ENCODE measurements around the gene GADL1. TPM values are rescaled to one million over a fixed set of nuclear protein-coding genes. Genes with fewer than 3 reads are reported as not detected.

Gene GADL1
- total RNA-seq, 1 experiment from 2014 or later = not detected

DNA sequence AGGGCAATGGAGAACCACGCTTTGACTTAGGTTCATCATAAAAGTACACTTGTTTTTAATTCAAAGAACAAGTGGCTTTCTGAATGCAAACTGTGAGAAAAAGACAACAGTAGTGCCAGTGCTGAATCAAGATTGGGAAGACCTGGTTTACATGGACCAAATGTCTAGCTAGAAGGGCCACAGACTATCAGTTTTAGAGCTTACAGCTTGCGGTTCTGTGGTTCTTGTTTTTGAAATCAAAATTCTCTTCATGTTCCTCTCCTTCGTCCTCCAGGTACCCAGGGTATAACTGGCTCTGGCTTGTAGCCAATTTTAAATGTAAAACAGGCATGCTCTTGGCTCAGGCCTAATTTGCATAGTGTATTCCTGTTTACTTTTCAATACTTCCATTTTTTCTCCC lies 163.5 kb downstream of the GADL1 start:
- TF ChIP-seq EZH2 (IDR thresholded peaks at IDR 0.05; ENCODE audit: low read depth) = no peak
- TF ChIP-seq CTCF (conservative IDR thresholded peaks at IDR 0.05) = no peak
- Histone ChIP-seq H3K4me2 (no peak overlapping the region), H3K27ac (no peak overlapping the region), H3K36me3 (ENCODE audit: low read depth) (no peaks in the 10 kb centered on the region), H3K9me3 (ENCODE audit: insufficient read depth, low read depth) (no peaks in the 10 kb centered on the region), H4K20me1 (ENCODE audit: insufficient read depth) (no peaks in the 10 kb centered on the region), H3K79me2 (ENCODE audit: low read depth) (no peaks in the 10 kb centered on the region), H3K27me3 (ENCODE audit: insufficient read depth, low read depth) (no peaks in the 10 kb centered on the region), H3K4me1 (replicated peaks; ENCODE audit: insufficient read depth) (no peaks in the 10 kb centered on the region), H3K9me2 (ENCODE audit: insufficient read depth) (no peaks in the 10 kb centered on the region), H2AFZ (no peak overlapping the region), H3K4me3 (no peak overlapping the region), H3F3A (ENCODE audit: insufficient read depth, low read depth) (no peaks in the 10 kb centered on the region)
- CTCF ChIA-PET = no interaction called here
- POLR2A ChIA-PET (ENCODE audit: unreplicated experiment) = no interaction called here
- no TSS peak for BruUV-seq (replicated peaks)
- intact Hi-C loops (cut with micrococcal nuclease; ENCODE audit: unreplicated experiment) = no loop called here
- no peak for DNase-seq

GRCh38 chr3:30729936-30730335 lies 164.5 kb downstream of the GADL1 start:
- no peak overlapping the region for H2AFZ ChIP-seq
- DNase-seq = no peak
- TF ChIP-seq EZH2 (IDR thresholded peaks at IDR 0.05; ENCODE audit: low read depth) = no peak
- TF ChIP-seq CTCF (conservative IDR thresholded peaks at IDR 0.05) = no peak
- ChIA-PET CTCF (no interaction called here), POLR2A (ENCODE audit: unreplicated experiment) (no interaction called here)
- H4K20me1 ChIP-seq (ENCODE audit: insufficient read depth) = no peaks in the 10 kb centered on the region
- no peaks in the 10 kb centered on the region for H3K27me3 ChIP-seq (ENCODE audit: insufficient read depth, low read depth)
- no peak overlapping the region for H3K4me2 ChIP-seq
- H3K27ac ChIP-seq = no peak overlapping the region
- H3F3A ChIP-seq (ENCODE audit: insufficient read depth, low read depth) = no peaks in the 10 kb centered on the region
- no peaks in the 10 kb centered on the region for H3K9me2 ChIP-seq (ENCODE audit: insufficient read depth)
- no TSS peak for BruUV-seq (replicated peaks)
- H3K4me1 ChIP-seq (replicated peaks; ENCODE audit: insufficient read depth) = no peaks in the 10 kb centered on the region
- H3K79me2 ChIP-seq (ENCODE audit: low read depth) = no peaks in the 10 kb centered on the region
- H3K9me3 ChIP-seq (ENCODE audit: insufficient read depth, low read depth) = no peaks in the 10 kb centered on the region
- no peaks in the 10 kb centered on the region for H3K36me3 ChIP-seq (ENCODE audit: low read depth)
- no peak overlapping the region for H3K4me3 ChIP-seq
- intact Hi-C loops (cut with micrococcal nuclease; ENCODE audit: unreplicated experiment) = no loop called here

- Histone ChIP-seq H3F3A (ENCODE audit: insufficient read depth, low read depth) (no peaks in the 10 kb centered on the region), H3K4me2 (no peak overlapping the region), H3K4me3 (no peak overlapping the region), H2AFZ (no peak overlapping the region), H3K9me3 (ENCODE audit: insufficient read depth, low read depth) (no peaks in the 10 kb centered on the region), H3K9me2 (ENCODE audit: insufficient read depth) (no peaks in the 10 kb centered on the region), H3K4me1 (replicated peaks; ENCODE audit: insufficient read depth) (no peaks in the 10 kb centered on the region), H3K27ac (no peak overlapping the region), H3K27me3 (ENCODE audit: insufficient read depth, low read depth) (no peaks in the 10 kb centered on the region), H3K36me3 (ENCODE audit: low read depth) (no peaks in the 10 kb centered on the region), H4K20me1 (ENCODE audit: insufficient read depth) (no peaks in the 10 kb centered on the region), H3K79me2 (ENCODE audit: low read depth) (no peaks in the 10 kb centered on the region)
- no peak for DNase-seq
- BruUV-seq (replicated peaks) = no TSS peak
- ChIA-PET CTCF (no interaction called here), POLR2A (ENCODE audit: unreplicated experiment) (no interaction called here)
- TF ChIP-seq EZH2 (IDR thresholded peaks at IDR 0.05; ENCODE audit: low read depth) (no peak), CTCF (conservative IDR thresholded peaks at IDR 0.05) (no peak)
- intact Hi-C loops (cut with micrococcal nuclease; ENCODE audit: unreplicated experiment) = no loop called here
Measured at GRCh38 chr3:30729512-30729911, 164.9 kb downstream of the GADL1 start.

Data from PC-9 (cell line).